OCI-LY3 (cell line): ENCODE measurements around the gene OR8J3.

Source experiments
- CTCF ChIP-seq: fragments of 200-600, 300-600 bp; sonication (generic); IDR thresholded peaks from 2 replicates; pipeline ENCODE4 v1.5.1; 2014; ENCODE audit warnings: antibody characterized with exemption, low read length, low read depth
- EZH2phosphoT487 ChIP-seq: fragments of 200-600 bp; shearing (Covaris generic); IDR thresholded peaks from 2 replicates; pipeline ENCODE4 v1.6.1; 2018; ENCODE audit warnings: antibody characterized with exemption, mixed run types, low read depth

- TF ChIP-seq CTCF (no peak), EZH2phosphoT487 (no peak)
Observed at GRCh38 chr11:56172256-56172830, 32.3 kb upstream of the OR8J3 start.
